Endodermal cell (in vitro differentiated cells): ENCODE measurements around the gene SMIM35. TPM values are rescaled to one million over a fixed set of nuclear protein-coding genes. Genes with fewer than 3 reads are reported as not detected.

Source experiments
- DNase-seq: peaks from one replicate; pipeline ENCODE4 v3.0.0-alpha.2; 2017
- H3K27ac ChIP-seq: 2 replicates; pipeline ENCODE4 v1.5.1; 2013; ENCODE audit warnings: mild to moderate bottlenecking, low read depth, low read length, moderate library complexity
- H3K27me3 ChIP-seq: 2 replicates; pipeline ENCODE4 v1.6.1; 2013; ENCODE audit warnings: mild to moderate bottlenecking, low read length, moderate library complexity; ENCODE audit not compliant: insufficient read depth, control insufficient read depth, poor library complexity, severe bottlenecking
- H3K36me3 ChIP-seq: 2 replicates; pipeline ENCODE4 v1.7.0; 2013; ENCODE audit warnings: mild to moderate bottlenecking, low read length, moderate library complexity; ENCODE audit not compliant: control insufficient read depth, insufficient read depth
- H3K4me1 ChIP-seq: one replicate; pipeline ENCODE4 v1.7.0; 2013; ENCODE audit warnings: low read length; ENCODE audit not compliant: control insufficient read depth, insufficient read depth
- H3K4me3 ChIP-seq: 2 replicates; pipeline ENCODE4 v1.5.1; 2013; ENCODE audit warnings: mild to moderate bottlenecking, low read length, moderate library complexity
- H3K9ac ChIP-seq: 2 replicates; pipeline ENCODE4 v1.6.1; 2013; ENCODE audit warnings: mild to moderate bottlenecking, low read length, moderate library complexity; ENCODE audit not compliant: poor library complexity, severe bottlenecking; ENCODE audit errors: extremely low read depth
- H3K9me3 ChIP-seq: 2 replicates; pipeline ENCODE4 v1.6.1; 2013; ENCODE audit warnings: mild to moderate bottlenecking, low read length, moderate library complexity; ENCODE audit not compliant: control insufficient read depth
- H3K27ac Mint-ChIP-seq: 2 replicates; pipeline ENCODE4 v1.8.0; 2020; ENCODE audit warnings: mixed read lengths
- H3K27me3 Mint-ChIP-seq: 2 replicates; pipeline ENCODE4 v1.8.0; 2021; ENCODE audit warnings: mild to moderate bottlenecking, mixed read lengths; ENCODE audit not compliant: insufficient read depth
- H3K36me3 Mint-ChIP-seq: 2 replicates; pipeline ENCODE4 v1.8.0; 2020; ENCODE audit warnings: low read depth, mixed read lengths
- H3K4me1 Mint-ChIP-seq: 2 replicates; pipeline ENCODE4 v1.8.0; 2020; ENCODE audit warnings: mixed read lengths
- H3K4me3 Mint-ChIP-seq: 2 replicates; pipeline ENCODE4 v1.8.0; 2020; ENCODE audit warnings: mild to moderate bottlenecking, moderate library complexity, mixed read lengths
- H3K9me3 Mint-ChIP-seq: 2 replicates; pipeline ENCODE4 v1.8.0; 2020; ENCODE audit warnings: mild to moderate bottlenecking, mixed read lengths
- WGBS, 2 experiments: methylation state at CpG; one replicate each; pipeline versions ENCODE4 v1.1.5 to v1.1.7; 2013; ENCODE audit warnings: missing lambda C conversion rate in 2 of 2, mixed read lengths in 1 of 2; ENCODE audit not compliant: insufficient coverage in 1 of 2, insufficient read length in 1 of 2; 5-methylcytosine and 5-hydroxymethylcytosine counted together
- total RNA-seq, 2 donors: library from RNA; stranded (reverse); fragmentation: NEBNext Ultra II Directional in 1 of 2; extraction: Animal tissue kit (Norgen Biotek cat#: 25700) in 1 of 2; gene quantifications; 2 replicates in 1 of 2; 3 replicates in 1 of 2; pipeline ENCODE4 v1.2.1, GENCODE V29; 2021
- TF ChIP-seq, protein P1 (sequence below): fragments of 200-600 bp; sonication (generic); conservative IDR thresholded peaks from 2 replicates; pipeline ENCODE4 v1.5.0; 2021; ENCODE audit warnings: antibody characterized with exemption, mild to moderate bottlenecking

SMIM35 gene
- total RNA-seq, 2 donors from 2014 or later: not detected

DNA sequence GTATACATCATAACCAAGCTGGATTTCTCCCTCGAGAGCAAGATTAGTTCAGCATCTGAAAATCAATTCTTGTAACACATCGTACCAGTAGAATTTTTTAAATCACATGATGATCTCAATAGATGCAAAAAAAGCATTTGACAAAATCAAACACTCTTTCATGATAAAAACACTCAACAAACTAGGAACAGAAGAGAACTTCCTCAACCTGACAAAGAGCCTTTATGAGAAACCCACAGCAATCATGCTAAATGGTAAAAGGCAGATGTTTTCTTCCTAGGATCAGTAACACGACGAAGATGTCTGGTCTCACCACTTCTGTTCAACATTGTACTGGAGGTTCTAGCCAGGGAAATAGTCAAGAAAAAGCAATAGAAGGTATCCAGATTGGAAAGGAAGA lies 44.0 kb downstream of the SMIM35 start:
- Mint-ChIP-seq H3K9me3 (no peaks in the 10 kb centered on the region), H3K36me3 (no peaks in the 10 kb centered on the region), H3K4me3 (no peak overlapping the region), H3K27ac (no peak overlapping the region), H3K4me1 (no peaks in the 10 kb centered on the region), H3K27me3 (peaks cover 13% of the 10 kb centered on the region)
- Histone ChIP-seq H3K9me3 (no peaks in the 10 kb centered on the region), H3K27ac (no peak overlapping the region), H3K4me3 (no peak overlapping the region), H3K27me3 (no peaks in the 10 kb centered on the region), H3K36me3 (no peaks in the 10 kb centered on the region), H3K9ac (no peak overlapping the region), H3K4me1 (no peaks in the 10 kb centered on the region)
- TF ChIP-seq, protein P1, sequence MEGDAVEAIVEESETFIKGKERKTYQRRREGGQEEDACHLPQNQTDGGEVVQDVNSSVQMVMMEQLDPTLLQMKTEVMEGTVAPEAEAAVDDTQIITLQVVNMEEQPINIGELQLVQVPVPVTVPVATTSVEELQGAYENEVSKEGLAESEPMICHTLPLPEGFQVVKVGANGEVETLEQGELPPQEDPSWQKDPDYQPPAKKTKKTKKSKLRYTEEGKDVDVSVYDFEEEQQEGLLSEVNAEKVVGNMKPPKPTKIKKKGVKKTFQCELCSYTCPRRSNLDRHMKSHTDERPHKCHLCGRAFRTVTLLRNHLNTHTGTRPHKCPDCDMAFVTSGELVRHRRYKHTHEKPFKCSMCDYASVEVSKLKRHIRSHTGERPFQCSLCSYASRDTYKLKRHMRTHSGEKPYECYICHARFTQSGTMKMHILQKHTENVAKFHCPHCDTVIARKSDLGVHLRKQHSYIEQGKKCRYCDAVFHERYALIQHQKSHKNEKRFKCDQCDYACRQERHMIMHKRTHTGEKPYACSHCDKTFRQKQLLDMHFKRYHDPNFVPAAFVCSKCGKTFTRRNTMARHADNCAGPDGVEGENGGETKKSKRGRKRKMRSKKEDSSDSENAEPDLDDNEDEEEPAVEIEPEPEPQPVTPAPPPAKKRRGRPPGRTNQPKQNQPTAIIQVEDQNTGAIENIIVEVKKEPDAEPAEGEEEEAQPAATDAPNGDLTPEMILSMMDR: no peak
- 91 to 95% methylated on average over 4 of the region's 4 CpGs for WGBS, 2 experiments
- DNase-seq: no peak

DNA sequence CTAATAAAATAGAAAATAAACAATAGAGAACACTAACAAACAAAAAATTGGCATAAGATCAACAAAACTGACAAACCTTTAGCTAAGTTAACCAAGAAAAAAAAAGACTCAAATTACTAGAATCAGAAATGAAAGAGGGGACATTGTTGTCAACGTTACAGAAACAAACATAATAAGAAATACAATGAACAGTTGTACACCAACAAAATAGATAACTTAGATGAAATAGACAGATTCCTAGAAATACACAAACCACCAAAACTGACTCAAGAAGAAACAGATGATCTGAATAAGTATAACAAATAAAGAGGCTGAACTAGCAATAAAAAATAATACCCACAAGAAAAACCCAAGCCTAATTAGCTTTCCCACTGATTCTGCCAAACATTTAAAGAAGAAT lies 44.6 kb downstream of the SMIM35 start:
- no peak overlapping the region for H3K27ac ChIP-seq
- H3K9me3 ChIP-seq: no peaks in the 10 kb centered on the region
- no peaks in the 10 kb centered on the region for H3K4me1 ChIP-seq
- DNase-seq: no peak
- 80% methylated on average over 1 of the region's 1 CpG; no CpG with 5 or more reads in 1 of the 2 experiments for WGBS, 2 experiments
- TF ChIP-seq, protein P1: no peak
- no peak overlapping the region for H3K4me3 ChIP-seq
- no peaks in the 10 kb centered on the region for H3K9me3 Mint-ChIP-seq
- no peak overlapping the region for H3K9ac ChIP-seq
- H3K27ac Mint-ChIP-seq: no peak overlapping the region
- no peaks in the 10 kb centered on the region for H3K36me3 Mint-ChIP-seq
- H3K4me1 Mint-ChIP-seq: no peaks in the 10 kb centered on the region
- H3K4me3 Mint-ChIP-seq: no peak overlapping the region
- H3K27me3 ChIP-seq: no peaks in the 10 kb centered on the region
- H3K27me3 Mint-ChIP-seq: peaks cover 13% of the 10 kb centered on the region
- H3K36me3 ChIP-seq: no peaks in the 10 kb centered on the region

DNA sequence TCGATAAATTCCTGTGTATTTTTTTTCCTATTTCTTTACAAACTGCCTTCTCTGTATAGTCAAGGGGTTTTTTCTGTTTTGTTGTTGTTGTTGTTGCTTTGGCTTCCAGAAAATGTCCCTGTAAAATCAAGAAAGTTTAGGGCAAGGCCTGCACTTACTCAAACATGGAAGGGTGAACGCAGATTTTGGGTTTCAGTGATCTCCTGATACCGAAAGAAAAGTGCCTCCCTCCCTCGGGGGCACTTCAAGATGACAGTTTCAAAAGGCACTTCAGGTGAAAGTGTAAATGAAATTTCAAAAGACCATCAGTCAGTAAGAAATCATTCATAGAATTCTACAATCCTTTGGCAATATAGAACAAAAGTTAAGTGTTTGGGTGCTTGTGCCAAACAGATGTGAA lies 53.3 kb downstream of the SMIM35 start:
- Mint-ChIP-seq H3K4me1 (no peaks in the 10 kb centered on the region), H3K27ac (no peak overlapping the region), H3K36me3 (no peaks in the 10 kb centered on the region), H3K4me3 (no peak overlapping the region), H3K27me3 (peaks cover 8% of the 10 kb centered on the region), H3K9me3 (no peaks in the 10 kb centered on the region)
- Histone ChIP-seq H3K4me3 (no peak overlapping the region), H3K27ac (no peak overlapping the region), H3K9me3 (no peaks in the 10 kb centered on the region), H3K4me1 (no peaks in the 10 kb centered on the region), H3K27me3 (no peaks in the 10 kb centered on the region), H3K9ac (no peak overlapping the region), H3K36me3 (no peaks in the 10 kb centered on the region)
- DNase-seq: no peak
- WGBS, 2 experiments: 65 to 84% methylated on average over 2 to 3 of the region's 4 CpGs
- TF ChIP-seq, protein P1: no peak
